ENCODE results near the gene WAS. TPM values are rescaled to one million over a fixed set of nuclear protein-coding genes. Genes with fewer than 3 reads are reported as not detected.

WAS gene
- total RNA-seq (0.32 TPM in 1 of 2 replicates, not detected in the other), polyA plus RNA-seq (0.73 and 2.4 TPM in 2 replicates)

GRCh38 chrX:48683411-48683982, at the start of gene WAS:
WAS (plus strand) TSS chrX:48683799; CDS start chrX:48683854, 55 bp downstream.
- WGBS (ENCODE audit: low lambda C conversion rate, missing lambda C conversion rate) = 88% methylated on average over 11 of the region's 13 CpGs
- Histone ChIP-seq H3K27ac (no peak within 1 kb of the TSS), H3K36me3 (replicated peaks; ENCODE audit: insufficient read depth, low read depth) (no peaks in the 10 kb centered on the region)

DNA sequence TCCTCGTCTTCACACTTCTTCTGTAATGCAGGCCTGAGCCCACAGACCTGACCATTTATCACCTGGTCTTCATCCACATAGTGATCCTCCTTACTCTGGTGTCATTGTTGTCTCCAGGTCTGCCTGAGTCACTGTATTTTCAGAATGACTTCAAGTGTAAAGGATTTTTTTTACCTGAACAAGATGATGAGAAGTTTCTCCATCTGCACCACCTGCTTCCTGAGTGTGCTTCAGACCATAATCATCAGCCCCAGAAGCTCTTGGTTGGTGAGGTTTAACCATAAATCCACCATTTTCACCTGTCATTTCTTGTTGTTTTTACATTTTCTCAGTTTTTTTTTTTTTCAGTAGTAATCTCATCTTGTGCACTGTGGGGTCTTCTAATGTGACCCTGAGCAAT, 47.3 kb upstream of the WAS start:
- Histone ChIP-seq H3K79me2 (no peaks in the 10 kb centered on the region), H3K27ac (no peak overlapping the region), H3K9me3 (ENCODE audit: low read depth) (no peaks in the 10 kb centered on the region), H3K36me3 (replicated peaks; ENCODE audit: insufficient read depth, low read depth) (no peaks in the 10 kb centered on the region), H3K4me3 (no peak overlapping the region), H3K4me2 (no peak overlapping the region), H3K4me1 (ENCODE audit: insufficient read depth) (no peaks in the 10 kb centered on the region), H3K9me2 (replicated peaks; ENCODE audit: insufficient read depth) (no peaks in the 10 kb centered on the region), H2AFZ (no peak overlapping the region), H4K20me1 (ENCODE audit: insufficient read depth, poor library complexity, severe bottlenecking) (no peaks in the 10 kb centered on the region), H3K27me3 (no peaks in the 10 kb centered on the region)
- TF ChIP-seq, protein P1, sequence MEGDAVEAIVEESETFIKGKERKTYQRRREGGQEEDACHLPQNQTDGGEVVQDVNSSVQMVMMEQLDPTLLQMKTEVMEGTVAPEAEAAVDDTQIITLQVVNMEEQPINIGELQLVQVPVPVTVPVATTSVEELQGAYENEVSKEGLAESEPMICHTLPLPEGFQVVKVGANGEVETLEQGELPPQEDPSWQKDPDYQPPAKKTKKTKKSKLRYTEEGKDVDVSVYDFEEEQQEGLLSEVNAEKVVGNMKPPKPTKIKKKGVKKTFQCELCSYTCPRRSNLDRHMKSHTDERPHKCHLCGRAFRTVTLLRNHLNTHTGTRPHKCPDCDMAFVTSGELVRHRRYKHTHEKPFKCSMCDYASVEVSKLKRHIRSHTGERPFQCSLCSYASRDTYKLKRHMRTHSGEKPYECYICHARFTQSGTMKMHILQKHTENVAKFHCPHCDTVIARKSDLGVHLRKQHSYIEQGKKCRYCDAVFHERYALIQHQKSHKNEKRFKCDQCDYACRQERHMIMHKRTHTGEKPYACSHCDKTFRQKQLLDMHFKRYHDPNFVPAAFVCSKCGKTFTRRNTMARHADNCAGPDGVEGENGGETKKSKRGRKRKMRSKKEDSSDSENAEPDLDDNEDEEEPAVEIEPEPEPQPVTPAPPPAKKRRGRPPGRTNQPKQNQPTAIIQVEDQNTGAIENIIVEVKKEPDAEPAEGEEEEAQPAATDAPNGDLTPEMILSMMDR (IDR thresholded peaks at IDR 0.05; ENCODE audit: poor library complexity) = no peak
- no peak for TF ChIP-seq EZH2phosphoT487 (IDR thresholded peaks at IDR 0.05; ENCODE audit: low read depth, severe bottlenecking, unreplicated experiment)
- TF ChIP-seq EZH2 (IDR thresholded peaks at IDR 0.05; ENCODE audit: borderline replicate concordance) = no peak
- 79% methylated on average over 1 of the region's 1 CpG for WGBS (ENCODE audit: low lambda C conversion rate, missing lambda C conversion rate)
- DNase-seq (ENCODE audit: low spot score) = no peak

More at GRCh38 chrX:48683411-48683982, at the start of gene WAS:
- no peak for DNase-seq (ENCODE audit: low spot score)
- Histone ChIP-seq H3K9me2 (replicated peaks; ENCODE audit: insufficient read depth) (no peaks in the 10 kb centered on the region), H3K4me2 (no peak within 1 kb of the TSS), H3K9me3 (ENCODE audit: low read depth) (no peaks in the 10 kb centered on the region), H3K79me2 (no peaks in the 10 kb centered on the region), H3K4me1 (ENCODE audit: insufficient read depth) (no peaks in the 10 kb centered on the region), H2AFZ (no peak within 1 kb of the TSS), H3K4me3 (no peak within 1 kb of the TSS), H4K20me1 (ENCODE audit: insufficient read depth, poor library complexity, severe bottlenecking) (no peaks in the 10 kb centered on the region), H3K27me3 (no peaks in the 10 kb centered on the region)
- TF ChIP-seq, protein P1 (IDR thresholded peaks at IDR 0.05; ENCODE audit: poor library complexity) = no peak
- TF ChIP-seq EZH2 (IDR thresholded peaks at IDR 0.05; ENCODE audit: borderline replicate concordance) (no peak), EZH2phosphoT487 (IDR thresholded peaks at IDR 0.05; ENCODE audit: low read depth, severe bottlenecking, unreplicated experiment) (no peak)

GRCh38 chrX:48636776-48637175, 46.8 kb upstream of the WAS start:
- Histone ChIP-seq H3K4me1 (ENCODE audit: insufficient read depth) (no peaks in the 10 kb centered on the region), H4K20me1 (ENCODE audit: insufficient read depth, poor library complexity, severe bottlenecking) (no peaks in the 10 kb centered on the region), H3K9me3 (ENCODE audit: low read depth) (no peaks in the 10 kb centered on the region), H3K79me2 (no peaks in the 10 kb centered on the region), H3K36me3 (replicated peaks; ENCODE audit: insufficient read depth, low read depth) (no peaks in the 10 kb centered on the region), H3K4me2 (no peak overlapping the region), H3K27me3 (no peaks in the 10 kb centered on the region), H3K27ac (no peak overlapping the region), H2AFZ (no peak overlapping the region), H3K4me3 (no peak overlapping the region), H3K9me2 (replicated peaks; ENCODE audit: insufficient read depth) (no peaks in the 10 kb centered on the region)
- TF ChIP-seq, protein P1 (IDR thresholded peaks at IDR 0.05; ENCODE audit: poor library complexity) = no peak
- no peak for DNase-seq (ENCODE audit: low spot score)
- 41% methylated on average over 2 of the region's 2 CpGs for WGBS (ENCODE audit: low lambda C conversion rate, missing lambda C conversion rate)
